HG02642 (cell line): ENCODE results near the gene AOPEP.
"Not testable (repeated sequence)": the region's sequence is repeated elsewhere in the genome, so short reads cannot be mapped to it uniquely, and the experiment has no call there.

Experiments
- ATAC-seq: cut with Tn5 transposase; IDR thresholded peaks from one replicate; pipeline ENCODE4 v1.9.1; 2021; ENCODE audit warnings: mild to moderate bottlenecking; ENCODE audit not compliant: unreplicated experiment, poor library complexity

The AOPEP gene

GRCh38 chr9:94839398-94839797 is 112.9 kb downstream of the AOPEP start:
- no peak for ATAC-seq

GRCh38 chr9:94840738-94841137 is 114.2 kb downstream of the AOPEP start:
- ATAC-seq = no peak

- ATAC-seq = no peak
These were observed 116.6 kb downstream of the AOPEP start for GRCh38 chr9:94843134-94843533.

- no peak for ATAC-seq
These were observed 120.2 kb downstream of the AOPEP start for GRCh38 chr9:94846739-94847138.

- no peak for ATAC-seq
These were observed 121.0 kb downstream of the AOPEP start for GRCh38 chr9:94847486-94847885.

GRCh38 chr9:94848791-94849190 is 122.3 kb downstream of the AOPEP start:
- not testable (repeated sequence) for ATAC-seq

GRCh38 chr9:94850540-94851434 is 124.3 kb downstream of the AOPEP start:
- ATAC-seq = no peak

GRCh38 chr9:94851467-94851866 is 125.0 kb downstream of the AOPEP start:
- no peak for ATAC-seq

GRCh38 chr9:94851892-94852291 is 125.4 kb downstream of the AOPEP start:
- ATAC-seq = no peak

GRCh38 chr9:94852373-94852772 is 125.9 kb downstream of the AOPEP start:
- no peak for ATAC-seq

- no peak for ATAC-seq
These were observed 127.4 kb downstream of the AOPEP start for GRCh38 chr9:94853887-94854286.

- no peak for ATAC-seq
These were observed 129.4 kb downstream of the AOPEP start for GRCh38 chr9:94855903-94856302.

GRCh38 chr9:94857791-94858190 is 131.3 kb downstream of the AOPEP start:
- ATAC-seq = no peak

- ATAC-seq = no peak
These were observed 132.7 kb downstream of the AOPEP start for GRCh38 chr9:94859226-94859625.

GRCh38 chr9:94859891-94860290 is 133.4 kb downstream of the AOPEP start:
- ATAC-seq = no peak

- ATAC-seq = peak; percentile 92
These were observed 134.4 kb downstream of the AOPEP start for GRCh38 chr9:94860678-94861588.

- ATAC-seq = no peak
These were observed 135.2 kb downstream of the AOPEP start for GRCh38 chr9:94861589-94862272.

GRCh38 chr9:94864196-94864595 is 137.7 kb downstream of the AOPEP start:
- no peak for ATAC-seq

- ATAC-seq = no peak
These were observed 138.5 kb downstream of the AOPEP start for GRCh38 chr9:94864862-94865509.
